ENCODE measurements around the gene FKBP11. TPM values are rescaled to one million over a fixed set of nuclear protein-coding genes. Genes with fewer than 3 reads are reported as not detected.
A peak's percentile ranks its signal among the peaks of the same experiment; 100 is the strongest.

Gene FKBP11
- total and polyA plus RNA-seq, 2 of the 8 experiments (the other 6 are each of a cell fraction or from before 2014, with no cell fraction given), result 45.7 to 65.1 TPM

- H3K79me2 ChIP-seq (ENCODE audit: control insufficient read depth in 1 of 2, insufficient read depth in 2 of 2, low read length in 2 of 2), result no peaks in the 10 kb centered on the region
- no peak overlapping the region for H3K27ac ChIP-seq (ENCODE audit: low read depth, low read length)
- 0 out of 2 replicates have a peak overlapping the region, but pooled peaks have one; percentile 6 for H2BK20ac ChIP-seq (ENCODE audit: low read length)
- 49% methylated on average over 7 of the region's 7 CpGs; no CpG with 5 or more reads in 1 of the 2 experiments for WGBS, 2 experiments (ENCODE audit: extremely low coverage in 1 of 2, insufficient coverage in 1 of 2, insufficient read length in 1 of 2, insufficient replicate concordance in 2 of 2, low coverage in 1 of 2, low lambda C conversion rate in 2 of 2, missing lambda C conversion rate in 1 of 2)
- H3K18ac ChIP-seq (ENCODE audit: extremely low read depth, low read length), result peak overlapping the region; percentile 85
- ChIA-PET CTCF (ENCODE audit: partially characterized antibody) (interaction anchor here (0.6 to 40.8 kb wide), 11 partner anchors 8 to 157 kb away, joined by 3 to 1336 read pairs (median 5); partner anchors contain the start of genes ARF3, DDN and WNT1), POLR2A (ENCODE audit: partially characterized antibody) (interaction anchor here (1.3 to 6.9 kb wide), 7 partner anchors 11 to 153 kb away, joined by 3 to 65 read pairs (median 7); partner anchors contain the start of genes ARF3, FKBP11 and WNT1)
- no peak overlapping the region for H2AFZ ChIP-seq (ENCODE audit: low read length)
- H2BK120ac ChIP-seq (replicated peaks; ENCODE audit: low read depth, low read length), result no peak overlapping the region
- no peaks in the 10 kb centered on the region for H3K9me3 ChIP-seq (ENCODE audit: insufficient read depth in 2 of 2, low read depth in 1 of 2, low read length in 1 of 2)
- H3K56ac ChIP-seq (replicated peaks; ENCODE audit: insufficient read length, low read depth, low read length), result no peak overlapping the region
- peak overlapping the region in 1 of 4 experiments; percentile 56; a peak in 2 of 8 replicates for H3K4me3 ChIP-seq (ENCODE audit: extremely low read depth in 1 of 4, insufficient read depth in 2 of 4, low read depth in 3 of 4, low read length in 4 of 4)
- H3K27me3 ChIP-seq (replicated peaks in 1 of 4; ENCODE audit: control insufficient read depth in 3 of 4, extremely low read depth in 1 of 4, insufficient read depth in 3 of 4, low read length in 3 of 4), result peaks cover 35 to 63% (median 60%) of the 10 kb centered on the region in 4 experiments
- DNase-seq (ENCODE audit: low read depth in 1 of 2, low spot score in 2 of 2), result no peak
- peak overlapping the region; percentile 72 for H4K91ac ChIP-seq (replicated peaks; ENCODE audit: insufficient read length, low read length)
- no peak overlapping the region for H2BK5ac ChIP-seq (ENCODE audit: low read depth, low read length)
- no peak overlapping the region for H4K8ac ChIP-seq (ENCODE audit: extremely low read depth, insufficient read depth, low read length)
- H2BK12ac ChIP-seq (ENCODE audit: low read depth, low read length), result peak overlapping the region; percentile 86; the same call in 1 of the 2 replicates
- no peak for FAIRE-seq
- TF ChIP-seq GABPA (IDR thresholded peaks at IDR 0.05; ENCODE audit: borderline replicate concordance, insufficient read depth, low read length) (no peak), SUZ12 (IDR thresholded peaks at IDR 0.05; ENCODE audit: low read length) (0 out of 2 replicates have a peak, but pooled peaks have one; percentile 22)
- H3K14ac ChIP-seq (ENCODE audit: insufficient read length), result no peak overlapping the region
- H3K4ac ChIP-seq (replicated peaks; ENCODE audit: insufficient read length, low read depth, low read length), result no peak overlapping the region
- H3K23ac ChIP-seq (ENCODE audit: insufficient read length), result no peak overlapping the region
- H3K36me3 ChIP-seq (ENCODE audit: control insufficient read depth in 2 of 4, insufficient read depth in 4 of 4, low read length in 3 of 4), result no peaks in the 10 kb centered on the region
- no peak overlapping the region for H3K9ac ChIP-seq (replicated peaks in 1 of 4; ENCODE audit: extremely low read depth in 1 of 4, low read depth in 3 of 4, low read length in 3 of 4)
- H4K20me1 ChIP-seq (replicated peaks in 1 of 2; ENCODE audit: control insufficient read depth in 1 of 2, insufficient read depth in 2 of 2, low read length in 2 of 2), result peaks cover 0 to 6% of the 10 kb centered on the region in 2 experiments
- H2BK15ac ChIP-seq (ENCODE audit: low read length), result peak overlapping the region; percentile 20
- H3K4me2 ChIP-seq (ENCODE audit: insufficient read depth in 1 of 2, low read depth in 2 of 2, low read length in 2 of 2), result peak overlapping the region; percentile 87 to 96; a peak in 3 of 4 replicates
- no peak overlapping the region for H4K5ac ChIP-seq (ENCODE audit: insufficient read length, low read depth, low read length)
- peaks cover 39 to 52% (median 45%) of the 10 kb centered on the region in 4 experiments for H3K4me1 ChIP-seq (replicated peaks in 1 of 4; ENCODE audit: control insufficient read depth in 3 of 4, insufficient read depth in 4 of 4, low read length in 3 of 4)
- H3K79me1 ChIP-seq (ENCODE audit: low read depth, low read length), result no peaks in the 10 kb centered on the region
- H2AK5ac ChIP-seq (ENCODE audit: low read depth, low read length), result no peak overlapping the region
- peaks cover 7% of the 10 kb centered on the region for H3K23me2 ChIP-seq (ENCODE audit: low read depth, low read length)
Observed at GRCh38 chr12:48967991-48968390, 42.7 kb upstream of the FKBP11 start.

Data from H1 (cell line).